ENCODE data around the gene TAS2R20.

TAS2R20 gene

GRCh38 chr12:11022520-11022919 lies 24.4 kb upstream of the TAS2R20 start, which contains the start of gene TAS2R19:
TAS2R19 (minus strand) TSS chr12:11022620; CDS start chr12:11022571, 49 bp downstream.
- Histone ChIP-seq H3K4me3 (no peak within 1 kb of the TSS), H3K27ac (no peak within 1 kb of the TSS)
- TF ChIP-seq, protein P1, sequence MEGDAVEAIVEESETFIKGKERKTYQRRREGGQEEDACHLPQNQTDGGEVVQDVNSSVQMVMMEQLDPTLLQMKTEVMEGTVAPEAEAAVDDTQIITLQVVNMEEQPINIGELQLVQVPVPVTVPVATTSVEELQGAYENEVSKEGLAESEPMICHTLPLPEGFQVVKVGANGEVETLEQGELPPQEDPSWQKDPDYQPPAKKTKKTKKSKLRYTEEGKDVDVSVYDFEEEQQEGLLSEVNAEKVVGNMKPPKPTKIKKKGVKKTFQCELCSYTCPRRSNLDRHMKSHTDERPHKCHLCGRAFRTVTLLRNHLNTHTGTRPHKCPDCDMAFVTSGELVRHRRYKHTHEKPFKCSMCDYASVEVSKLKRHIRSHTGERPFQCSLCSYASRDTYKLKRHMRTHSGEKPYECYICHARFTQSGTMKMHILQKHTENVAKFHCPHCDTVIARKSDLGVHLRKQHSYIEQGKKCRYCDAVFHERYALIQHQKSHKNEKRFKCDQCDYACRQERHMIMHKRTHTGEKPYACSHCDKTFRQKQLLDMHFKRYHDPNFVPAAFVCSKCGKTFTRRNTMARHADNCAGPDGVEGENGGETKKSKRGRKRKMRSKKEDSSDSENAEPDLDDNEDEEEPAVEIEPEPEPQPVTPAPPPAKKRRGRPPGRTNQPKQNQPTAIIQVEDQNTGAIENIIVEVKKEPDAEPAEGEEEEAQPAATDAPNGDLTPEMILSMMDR (IDR thresholded peaks at IDR 0.05) = no peak
- no peak for DNase-seq (ENCODE audit: low spot score)

DNA sequence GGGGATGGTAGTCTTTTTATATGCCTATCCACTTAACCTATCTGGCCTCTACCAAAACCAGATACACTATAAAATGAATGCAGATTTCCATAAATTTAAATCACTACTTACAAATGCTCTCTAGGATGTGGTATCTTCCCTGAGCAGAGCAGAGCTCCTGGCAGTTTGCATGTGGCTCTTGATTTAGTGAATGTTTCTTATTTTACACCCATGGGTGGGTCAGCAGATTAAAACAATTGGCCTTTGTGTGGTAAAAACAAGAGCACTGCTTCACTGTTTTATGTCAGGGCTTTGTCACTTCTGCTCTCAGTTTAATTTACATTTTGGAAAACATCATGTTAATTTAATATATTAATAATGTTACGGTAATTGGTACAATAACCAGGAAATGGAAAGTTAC lies 18.8 kb upstream of the TAS2R20 start:
- H3K27ac ChIP-seq = no peak overlapping the region
- TF ChIP-seq, protein P1 (IDR thresholded peaks at IDR 0.05) = no peak
- H3K4me3 ChIP-seq = no peak overlapping the region
- no peak for DNase-seq (ENCODE audit: low spot score)

DNA sequence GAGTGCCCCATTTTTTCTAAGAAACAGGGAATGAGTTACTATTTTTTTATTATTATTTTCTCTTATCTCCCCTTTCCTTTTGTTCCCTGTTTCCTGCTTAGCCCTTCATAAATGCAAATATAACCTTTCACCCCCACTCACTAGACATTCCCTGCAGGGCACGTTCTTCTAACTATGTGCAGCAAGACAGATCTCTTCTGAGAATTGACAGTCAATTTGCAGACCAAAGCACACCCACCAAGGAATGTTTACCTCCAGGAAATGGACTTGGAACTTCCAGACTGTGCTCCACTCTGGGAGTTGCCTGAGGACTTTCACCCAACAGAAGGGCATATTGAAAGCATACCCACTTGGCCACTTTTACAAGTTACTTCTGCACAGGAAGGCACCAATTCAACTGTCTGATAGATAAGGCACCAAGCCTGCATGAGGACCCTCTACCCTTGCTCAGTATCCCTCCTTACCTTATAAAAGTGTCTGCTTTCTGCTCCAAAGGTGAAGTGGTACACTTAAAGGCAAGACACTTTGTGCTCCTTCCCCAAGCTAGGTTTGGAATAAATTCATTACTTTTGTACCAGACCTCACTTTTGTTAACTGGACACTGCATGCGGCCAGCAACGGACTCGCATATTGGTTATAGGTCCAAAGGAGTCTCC lies 17.8 kb upstream of the TAS2R20 start:
- TF ChIP-seq, protein P1 (IDR thresholded peaks at IDR 0.05) = no peak
- DNase-seq (ENCODE audit: low spot score) = no peak
- Histone ChIP-seq H3K27ac (no peak overlapping the region), H3K4me3 (no peak overlapping the region)

DNA sequence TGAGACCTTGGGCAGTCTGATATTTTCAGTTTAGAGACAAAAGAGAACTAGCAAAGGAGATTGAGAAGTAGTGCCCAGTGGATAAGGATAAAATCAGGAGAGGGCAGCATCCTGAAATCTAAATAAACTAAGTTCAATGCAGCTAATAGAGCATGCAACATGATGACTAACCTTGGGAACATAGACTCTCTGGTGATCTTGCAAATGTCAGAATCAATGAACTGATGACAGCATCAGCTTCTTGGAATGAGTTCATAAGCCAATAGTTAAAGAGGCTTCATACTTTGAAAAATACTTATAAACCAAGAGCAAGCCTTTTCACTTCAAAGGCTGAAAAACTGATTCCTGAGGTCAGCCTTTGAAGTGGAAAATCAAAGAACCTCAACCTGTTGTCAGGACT lies 16.1 kb upstream of the TAS2R20 start:
- TF ChIP-seq, protein P1 (IDR thresholded peaks at IDR 0.05) = no peak
- H3K27ac ChIP-seq = no peak overlapping the region
- no peak overlapping the region for H3K4me3 ChIP-seq
- no peak for DNase-seq (ENCODE audit: low spot score)

- TF ChIP-seq, protein P1 (IDR thresholded peaks at IDR 0.05) = no peak
- DNase-seq (ENCODE audit: low spot score) = no peak
Measured at GRCh38 chr12:11007608-11008007, 9.5 kb upstream of the TAS2R20 start.

DNA sequence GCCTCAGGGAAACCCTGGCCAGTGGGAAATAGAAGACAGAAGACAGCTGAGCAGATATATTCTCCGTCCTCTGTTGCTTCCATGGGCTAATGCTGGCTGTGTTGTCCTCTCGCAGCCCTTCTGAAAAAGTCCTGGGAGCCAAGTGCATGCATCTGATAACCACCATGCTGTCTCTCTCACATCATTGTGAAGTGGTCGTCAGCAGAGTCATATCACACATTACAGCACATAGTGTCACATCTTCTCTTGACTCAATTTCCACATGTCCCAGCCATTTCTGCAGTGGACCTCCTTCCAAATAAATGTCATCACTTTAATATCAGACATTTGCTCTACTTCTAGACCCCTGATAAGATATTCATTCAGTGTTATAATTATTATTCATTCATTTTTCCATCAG lies 3.8 kb downstream of the TAS2R20 start:
- TF ChIP-seq, protein P1 (IDR thresholded peaks at IDR 0.05) = no peak
- DNase-seq (ENCODE audit: low spot score) = no peak
- Histone ChIP-seq H3K27ac (no peak overlapping the region), H3K4me3 (no peak overlapping the region)

More at GRCh38 chr12:11007608-11008007, 9.5 kb upstream of the TAS2R20 start:
- H3K4me3 ChIP-seq = no peak overlapping the region
- H3K27ac ChIP-seq = no peak overlapping the region

- Histone ChIP-seq H3K4me3 (no peak overlapping the region), H3K27ac (no peak overlapping the region)
- TF ChIP-seq, protein P1 (IDR thresholded peaks at IDR 0.05) = no peak
- DNase-seq (ENCODE audit: low spot score) = no peak
Measured at GRCh38 chr12:10989107-10989506, 9.0 kb downstream of the TAS2R20 start.

All from coronary artery (tissue), 2 donors.